DLD1 (cell line): ENCODE data around the gene EIF4A3.
"Not testable (repeated sequence)": the region's sequence is repeated elsewhere in the genome, so short reads cannot be mapped to it uniquely, and the experiment has no call there.

Experiments
- in situ Hi-C: cut with HindIII; loops from 2 replicates; pipeline ENCODE4 v1.10.0; 2017; ENCODE audit warnings: low sequenced_read_pairs

EIF4A3 gene

DNA sequence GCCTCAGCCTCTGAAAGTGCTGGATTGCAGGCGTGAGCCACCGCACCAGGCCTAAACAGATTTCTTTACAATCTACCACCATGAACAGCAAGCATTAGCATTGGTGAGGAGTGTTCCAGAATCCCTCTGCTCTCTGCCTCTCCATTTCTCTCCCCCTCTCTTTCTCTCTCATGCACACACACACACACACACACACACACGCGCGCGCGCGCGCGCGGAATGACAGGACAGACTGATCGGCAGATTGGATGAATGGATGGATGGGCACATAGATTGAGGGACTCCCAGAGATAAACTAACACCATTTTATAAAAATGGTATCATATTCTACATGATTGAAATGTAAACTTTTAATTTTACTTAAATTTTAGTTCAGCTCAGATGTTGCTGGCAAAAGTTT lies 26.2 kb upstream of the EIF4A3 start:
- in situ Hi-C loops: no loop called here

GRCh38 chr17:80171681-80172080 lies 24.8 kb upstream of the EIF4A3 start:
- in situ Hi-C loops: no loop called here

DNA sequence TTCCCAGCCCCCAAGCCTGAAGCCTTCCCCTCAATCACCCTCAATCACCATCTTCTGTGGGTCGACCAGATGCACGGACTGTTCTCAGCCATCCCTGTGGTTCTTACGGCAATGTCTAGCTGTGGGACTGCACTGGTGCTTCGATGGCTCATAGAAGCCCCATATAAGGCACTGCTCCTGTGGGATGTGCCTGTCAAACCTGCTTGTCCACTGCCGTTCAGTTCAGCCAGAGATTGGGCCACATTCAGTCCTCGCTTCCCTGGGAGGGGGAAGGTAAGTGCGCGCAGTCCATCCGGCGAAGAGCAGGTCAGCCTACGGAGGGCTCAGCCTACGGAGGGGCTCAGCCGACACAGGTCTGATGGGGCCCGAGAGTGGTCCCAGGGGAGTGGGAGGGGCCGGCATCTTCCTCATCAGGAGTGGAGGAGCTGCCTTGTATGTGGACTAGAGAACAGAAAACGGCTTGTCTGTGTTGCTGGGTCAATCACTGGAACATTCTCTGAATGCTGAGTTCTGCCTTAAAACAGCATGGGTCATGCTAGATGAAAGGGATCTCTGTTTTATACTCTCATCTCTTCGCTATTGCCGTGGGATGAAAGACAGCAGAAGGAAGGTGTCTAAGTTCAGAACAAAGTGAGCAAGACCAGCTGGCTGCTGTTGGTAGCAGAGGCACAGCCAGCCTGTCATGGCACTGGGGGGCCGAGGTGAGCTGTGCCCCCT lies 23.0 kb upstream of the EIF4A3 start, which contains the start of gene CARD14:
Gene CARD14 (plus strand): TSS at position 247 of the 717 bp plus-strand sequence. CDS start 11,409 bp downstream, outside the sequence.
- in situ Hi-C loops: no loop called here

DNA sequence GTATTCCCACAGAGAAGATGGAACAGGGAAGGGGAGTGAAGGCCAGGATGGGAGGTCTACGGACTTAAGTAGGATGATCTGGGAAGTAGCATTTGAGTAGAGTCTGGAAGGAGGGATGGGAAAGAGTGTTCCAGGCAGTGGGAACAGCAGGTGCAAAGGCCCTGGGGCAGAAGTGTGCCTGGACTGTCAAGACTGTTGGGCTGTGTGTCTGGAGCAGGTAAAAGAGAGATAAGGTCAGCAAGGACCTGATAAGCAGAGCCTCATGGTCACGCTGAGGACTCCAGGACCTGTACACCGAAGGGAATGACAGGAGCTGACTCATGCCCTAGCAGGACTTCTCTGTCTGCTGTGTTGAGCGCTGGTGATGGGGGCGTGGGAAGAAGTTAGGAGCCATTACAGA lies 22.2 kb upstream of the EIF4A3 start:
- in situ Hi-C loops: no loop called here

DNA sequence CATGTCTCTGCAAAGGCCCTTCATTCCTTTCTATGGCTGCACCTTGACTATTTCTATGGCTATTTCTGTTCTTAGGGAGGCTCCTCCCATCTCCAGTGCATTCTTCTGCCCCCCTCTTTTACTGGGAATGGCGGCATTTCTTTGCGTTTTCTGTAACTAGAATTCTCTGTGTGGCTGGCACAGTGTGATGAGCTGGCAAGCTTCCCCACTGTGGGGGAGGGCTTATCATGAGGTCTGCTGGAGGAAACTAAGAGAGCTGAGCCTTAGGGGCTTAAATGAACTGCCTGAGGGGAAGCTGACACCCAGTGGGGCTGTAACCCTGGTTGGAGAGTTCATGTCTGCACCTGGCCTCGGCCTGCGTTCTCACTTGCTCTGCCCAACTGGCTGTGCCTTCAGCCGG lies 21.4 kb upstream of the EIF4A3 start:
- in situ Hi-C loops: no loop called here

GRCh38 chr17:80166446-80166845 lies 19.5 kb upstream of the EIF4A3 start:
- in situ Hi-C loops: no loop called here

DNA sequence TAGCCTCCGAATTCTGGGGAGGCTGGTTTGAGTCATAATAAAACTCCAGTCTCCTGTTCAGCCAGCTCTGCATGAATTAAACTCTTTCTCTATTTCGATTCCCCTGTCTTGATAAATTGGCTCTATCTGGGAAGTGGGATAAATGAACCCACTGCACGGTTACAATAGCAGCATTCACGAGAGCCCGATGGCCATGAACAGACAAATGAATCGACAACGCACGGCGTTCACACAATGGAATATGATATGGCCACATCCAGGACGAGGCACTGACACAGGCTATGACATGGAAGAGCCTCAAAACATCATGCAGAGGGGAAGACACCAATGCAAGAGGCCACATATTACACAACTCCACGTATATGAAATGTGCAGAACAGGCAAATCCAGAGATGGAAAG lies 17.3 kb upstream of the EIF4A3 start:
- in situ Hi-C loops: no loop called here

GRCh38 chr17:80163336-80163735 lies 16.4 kb upstream of the EIF4A3 start:
- in situ Hi-C loops: no loop called here

DNA sequence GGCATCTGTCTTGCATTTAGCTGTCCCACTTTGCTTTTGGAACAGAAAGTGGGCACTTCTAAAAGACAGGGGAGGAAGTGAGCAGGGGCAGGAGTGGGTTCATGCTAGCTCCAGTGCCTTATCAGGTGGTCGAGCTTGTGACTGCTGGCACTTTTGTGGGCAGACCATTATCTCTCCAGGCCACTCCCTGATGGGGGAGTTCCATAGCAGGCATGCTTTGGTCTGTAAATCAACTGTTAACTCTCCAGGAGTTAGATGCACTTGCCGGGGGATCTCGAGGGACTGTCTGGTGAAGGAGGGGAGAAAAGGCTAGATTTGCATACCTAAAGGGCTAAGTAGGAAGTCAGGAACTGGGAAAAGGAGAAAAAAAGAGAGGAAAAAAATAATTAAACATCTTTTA lies 13.6 kb upstream of the EIF4A3 start:
- in situ Hi-C loops: no loop called here

- in situ Hi-C loops: no loop called here
Observed at GRCh38 chr17:80158846-80159245, 11.9 kb upstream of the EIF4A3 start.

- in situ Hi-C loops: not testable (repeated sequence)
Observed at GRCh38 chr17:80155600-80155999, 8.7 kb upstream of the EIF4A3 start.

DNA sequence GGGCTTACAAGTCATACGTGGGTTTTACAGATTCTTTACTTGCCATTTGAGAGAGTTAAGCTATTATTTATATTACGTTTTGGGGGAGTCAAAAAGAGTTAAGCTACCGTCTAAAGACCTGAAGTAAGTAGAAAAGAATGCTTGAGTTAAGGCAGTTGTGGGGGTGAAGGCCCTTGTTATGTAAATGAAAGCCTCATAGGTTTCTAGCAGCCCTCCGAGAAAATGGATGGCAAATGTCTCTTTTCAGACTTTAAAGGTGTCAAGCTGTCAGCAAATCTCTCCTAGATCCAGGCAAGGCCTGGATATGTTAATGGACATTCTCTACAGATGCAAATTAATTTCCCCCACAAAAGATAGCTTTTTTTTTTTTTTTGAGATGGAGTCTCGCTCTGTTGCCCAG lies 7.2 kb upstream of the EIF4A3 start:
- in situ Hi-C loops: no loop called here

DNA sequence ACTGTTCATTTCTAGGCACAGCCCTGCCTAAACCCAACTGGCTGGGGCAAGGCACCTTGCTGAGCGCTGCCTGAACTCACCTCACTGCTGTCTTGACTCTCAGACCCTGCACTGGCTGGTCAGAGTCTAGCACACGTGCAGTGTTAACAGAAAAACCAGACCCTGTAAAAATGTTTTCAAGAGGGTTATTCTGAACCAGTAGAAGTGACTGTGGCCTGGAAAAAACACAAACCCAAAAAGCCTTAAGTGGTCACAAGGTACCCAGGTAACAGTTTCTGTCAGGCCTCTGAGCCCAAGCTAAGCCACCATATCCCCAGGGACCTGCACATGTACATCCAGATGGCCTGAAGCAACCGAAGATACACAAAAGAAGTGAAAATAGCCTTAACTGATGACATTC lies 6.1 kb upstream of the EIF4A3 start:
- in situ Hi-C loops: no loop called here

- in situ Hi-C loops: no loop called here
Observed at GRCh38 chr17:80152081-80152702, 5.3 kb upstream of the EIF4A3 start.

- in situ Hi-C loops: no loop called here
Observed at GRCh38 chr17:80151333-80151732, 4.4 kb upstream of the EIF4A3 start.

GRCh38 chr17:80146121-80147034 lies 550 bp downstream of the EIF4A3 start:
- in situ Hi-C loops: no loop called here

DNA sequence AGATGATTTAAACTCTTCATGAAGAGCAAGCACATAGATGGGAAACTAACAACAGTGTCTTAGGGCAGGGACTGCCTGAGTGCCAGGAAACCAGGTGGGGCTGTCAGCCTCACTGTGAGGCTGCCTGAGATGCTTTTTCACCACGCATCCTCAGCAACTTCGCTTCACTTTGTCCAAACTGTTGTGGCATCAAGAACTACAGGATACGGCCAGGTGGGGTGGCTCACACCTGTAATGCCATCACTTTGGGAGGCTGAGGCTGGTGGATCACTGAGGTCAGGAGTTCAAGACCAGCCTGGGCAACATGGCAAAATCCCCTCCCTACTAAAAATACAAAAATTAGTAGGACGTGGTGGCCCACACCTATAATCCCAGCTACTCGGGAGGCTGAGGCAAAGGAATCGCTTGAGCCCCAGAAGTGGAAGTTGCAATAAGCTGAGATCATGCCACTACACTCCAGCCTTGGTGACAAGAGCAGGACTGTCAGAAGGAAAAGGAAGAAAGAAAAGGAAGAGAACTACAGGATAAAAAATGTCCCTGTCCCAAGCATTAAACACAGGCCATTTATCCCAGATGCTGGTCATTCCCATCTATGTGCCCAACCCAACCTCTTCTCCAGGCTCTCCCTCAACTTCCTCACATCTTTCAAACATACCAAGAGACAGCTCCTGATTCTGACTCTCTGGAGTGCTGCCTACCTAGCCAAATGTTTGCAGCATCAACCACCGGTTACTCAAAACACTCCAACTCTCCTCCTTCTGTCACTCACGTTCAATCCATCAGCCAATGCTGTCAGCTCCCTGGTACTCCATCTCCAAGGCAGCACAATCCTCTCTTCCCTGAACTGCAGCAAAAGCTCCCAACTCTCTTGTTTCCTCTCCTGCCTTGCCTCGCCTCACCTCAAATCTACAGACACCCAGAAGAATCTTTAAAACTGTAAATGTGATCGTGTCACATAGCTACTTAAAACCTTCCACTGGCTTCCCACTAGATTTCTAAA lies 1.6 kb downstream of the EIF4A3 start:
- in situ Hi-C loops: no loop called here

DNA sequence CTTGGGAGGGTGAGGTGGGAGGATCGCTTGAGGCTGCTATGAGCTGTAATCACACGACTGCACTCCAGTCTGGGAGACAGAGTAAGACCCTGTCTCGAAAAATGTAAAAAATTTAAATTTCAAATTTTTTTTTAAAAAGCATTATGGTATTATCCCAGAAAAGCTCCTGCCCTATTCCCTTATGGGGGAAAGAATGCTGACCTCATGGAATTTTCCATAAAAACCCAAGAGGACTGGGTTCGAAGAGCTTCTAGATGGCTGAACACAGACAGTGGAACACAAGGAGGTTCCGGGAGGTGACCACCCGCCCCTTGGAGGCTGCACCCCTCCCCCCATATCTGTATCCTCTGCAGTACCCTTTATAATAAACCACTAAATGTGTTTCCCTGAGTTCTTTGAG lies 4.0 kb downstream of the EIF4A3 start:
- in situ Hi-C loops: no loop called here

- in situ Hi-C loops: no loop called here
Observed at GRCh38 chr17:80141463-80142165, 5.3 kb downstream of the EIF4A3 start.
